GM23248 (cell line): ENCODE data around the gene ZNF697.

Experiments used
- EZH2 ChIP-seq: fragments of 200-600 bp; sonication (generic); IDR thresholded peaks from 2 replicates; pipeline ENCODE4 v1.6.1; 2018; ENCODE audit warnings: antibody characterized with exemption, mild to moderate bottlenecking; ENCODE audit not compliant: insufficient read depth, poor library complexity, severe bottlenecking
- EZH2phosphoT487 ChIP-seq: fragments of 200-600 bp; sonication (generic); IDR thresholded peaks from 2 replicates; pipeline ENCODE4 v1.6.1; 2018; ENCODE audit warnings: antibody characterized with exemption, moderate library complexity, mild to moderate bottlenecking, low read depth; ENCODE audit not compliant: insufficient read depth

DNA sequence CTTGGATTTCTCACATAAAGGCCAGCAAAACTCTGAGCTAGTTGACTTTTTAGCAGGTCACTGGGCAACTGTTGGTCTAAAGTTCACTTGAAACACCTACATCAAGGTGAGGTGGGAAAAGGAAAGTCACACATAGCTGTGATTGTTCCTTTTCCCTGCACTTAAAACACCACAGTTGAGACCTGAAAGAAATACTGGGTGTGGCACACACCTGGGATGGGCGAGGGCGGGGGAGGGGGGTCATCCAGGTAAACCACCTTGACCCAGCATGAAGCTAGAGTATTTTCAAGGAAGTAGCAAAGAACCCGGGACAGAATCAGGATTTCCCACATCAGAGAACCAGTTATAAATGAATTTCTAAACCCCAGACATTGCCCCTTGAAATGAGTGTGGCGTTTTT lies 26.4 kb downstream of the ZNF697 start:
- TF ChIP-seq EZH2: no peak
- no peak for TF ChIP-seq EZH2phosphoT487
